Renal cortical epithelial cell (primary cell): ENCODE data around the gene TMPRSS11F. TPM values are rescaled to one million over a fixed set of nuclear protein-coding genes. Genes with fewer than 3 reads are reported as not detected.
"Not testable (repeated sequence)": the region's sequence is repeated elsewhere in the genome, so short reads cannot be mapped to it uniquely, and the experiment has no call there.

Experiments used
- DNase-seq: peaks from one replicate; pipeline ENCODE4 v3.0.0-alpha.2; 2011; ENCODE audit warnings: low read depth
- total RNA-seq: library from RNA; depleted of rRNA; stranded (reverse); fragments of >200 nt; gene quantifications from 2 replicates; pipeline ENCODE4 v1.2.3, GENCODE V29; 2014

TMPRSS11F gene
- not detected in 2 replicates for total RNA-seq

GRCh38 chr4:68129793-68130192 is at the start of gene TMPRSS11F:
Gene TMPRSS11F, minus strand, starts transcription at chr4:68129869. Its CDS starts 49 bp downstream, at chr4:68129820.
- DNase-seq, result peak; percentile 45

DNA sequence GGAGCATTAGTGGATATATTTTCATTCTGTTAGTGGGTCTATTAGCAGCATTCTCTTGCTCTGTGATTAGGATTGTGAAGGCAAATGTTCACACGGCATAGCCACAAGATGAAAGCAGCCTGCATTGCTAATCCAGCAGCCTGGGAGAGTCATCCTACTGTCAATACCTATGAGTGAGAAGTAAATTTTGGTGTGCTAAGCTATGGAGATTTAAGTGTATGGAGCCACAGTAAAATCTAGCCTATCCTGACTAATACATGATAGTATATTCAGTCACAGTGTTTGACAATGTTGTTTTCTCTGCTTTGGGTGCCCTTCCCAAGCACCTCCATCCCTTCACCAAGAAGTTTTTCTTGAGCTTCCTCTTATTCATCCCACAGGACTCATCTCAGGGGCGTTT is 47.2 kb upstream of the TMPRSS11F start:
- no peak for DNase-seq

- peak; percentile 25 for DNase-seq
These were observed 46.8 kb upstream of the TMPRSS11F start for GRCh38 chr4:68176500-68176899.

DNA sequence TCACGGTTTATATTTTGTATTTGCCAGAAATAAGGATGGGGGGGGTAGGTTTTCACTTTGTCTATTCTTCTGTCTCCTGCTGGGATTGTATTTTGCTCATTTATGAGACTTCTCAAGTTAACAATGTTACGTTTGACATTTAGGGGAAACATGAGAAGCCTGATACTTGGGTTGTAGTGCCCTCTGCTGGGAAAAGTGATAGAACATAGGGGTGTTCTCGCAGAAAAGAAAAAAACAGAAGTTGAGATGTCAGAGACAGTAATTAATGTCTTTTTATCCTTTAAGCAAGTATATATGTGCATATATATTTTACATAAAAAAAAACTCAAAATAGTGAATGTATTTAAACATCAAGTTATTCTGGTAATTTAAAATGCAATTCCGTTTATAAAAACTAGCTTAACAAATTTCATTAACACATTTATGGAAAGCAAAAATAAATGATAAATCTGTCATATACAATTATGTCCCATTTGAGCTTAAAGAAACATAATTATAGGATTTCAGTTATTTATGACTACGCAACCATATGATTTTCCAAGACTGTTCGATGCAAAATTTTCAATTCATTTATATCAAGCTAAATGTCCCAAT is 46.0 kb upstream of the TMPRSS11F start:
- DNase-seq, result peak; percentile 61

DNA sequence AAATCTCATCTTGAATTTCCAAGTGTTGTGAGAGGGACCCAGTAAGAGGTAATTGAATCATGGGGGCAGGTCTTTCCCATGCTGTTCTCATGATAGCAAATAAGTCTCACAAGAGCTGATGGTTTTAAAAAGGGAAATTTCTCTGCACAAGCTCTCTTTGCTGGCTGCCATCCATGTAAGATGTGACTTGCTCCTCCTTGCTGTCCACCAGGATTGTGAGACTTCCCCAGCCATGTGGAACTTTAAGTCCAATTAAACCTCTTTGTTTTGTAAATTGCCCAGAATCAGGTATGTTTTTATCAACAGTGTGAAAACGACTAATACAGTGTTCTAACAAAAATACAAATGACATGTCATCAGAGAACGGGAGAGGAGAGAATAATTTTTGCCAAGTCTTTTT is 44.7 kb upstream of the TMPRSS11F start:
- DNase-seq, result not testable (repeated sequence)

DNA sequence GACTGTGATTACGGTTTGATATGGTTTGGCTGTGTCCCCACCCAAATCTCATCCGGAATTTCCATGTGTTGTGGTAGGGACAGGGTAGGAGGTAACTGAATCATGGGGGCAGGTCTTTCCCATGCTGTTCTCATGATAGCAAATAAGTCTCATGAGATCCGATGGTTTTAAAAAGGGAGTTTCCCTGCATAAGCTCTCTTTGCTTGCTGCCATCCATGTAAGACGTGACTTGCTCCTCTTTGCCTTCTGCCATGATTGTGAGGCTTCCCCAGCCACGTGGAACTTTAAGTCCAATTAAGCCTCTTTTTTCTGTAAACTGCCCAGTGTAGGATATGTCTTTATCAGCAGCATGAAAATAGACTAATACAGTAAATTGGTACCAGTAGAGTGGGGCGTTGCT is 42.5 kb upstream of the TMPRSS11F start:
- not testable (repeated sequence) for DNase-seq

DNA sequence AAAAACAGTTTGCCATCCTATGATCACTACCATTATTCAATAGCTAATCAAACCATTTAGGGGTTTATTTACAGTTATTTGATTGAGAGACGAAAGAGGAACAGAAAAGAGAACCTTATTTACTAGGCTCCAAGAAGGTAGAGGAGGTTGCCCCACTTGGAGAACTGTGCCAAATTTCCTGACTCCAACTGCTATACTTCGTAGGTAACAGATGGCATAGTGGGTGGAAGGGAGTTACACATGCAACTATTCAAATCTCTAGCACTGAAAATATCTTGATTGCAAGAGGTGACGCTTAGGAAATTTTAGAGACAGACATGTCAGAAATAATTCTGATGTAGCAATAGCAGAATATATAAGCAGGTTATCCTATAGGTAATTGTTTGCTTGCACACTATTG is 38.0 kb upstream of the TMPRSS11F start:
- DNase-seq, result no peak

DNA sequence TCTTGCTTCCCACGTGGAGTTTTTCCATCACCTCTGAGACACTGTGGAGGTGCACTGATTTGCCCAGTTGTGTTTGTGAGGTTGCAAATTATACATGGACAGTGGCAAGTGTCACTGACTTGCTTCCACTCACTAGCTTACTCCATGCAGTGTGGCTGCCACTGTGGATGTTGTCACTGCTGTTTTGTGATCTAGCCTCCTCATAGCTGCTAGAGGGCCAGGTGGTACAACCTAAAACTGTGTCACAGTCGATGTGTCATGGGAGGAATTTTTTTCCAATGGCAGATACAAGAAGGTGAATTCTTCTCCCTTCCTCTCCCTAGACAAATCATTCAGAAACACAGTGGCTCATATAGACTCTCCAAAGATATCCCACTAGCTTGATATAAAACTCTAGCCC is 37.5 kb upstream of the TMPRSS11F start:
- DNase-seq, result no peak

GRCh38 chr4:68163754-68164153 is 34.1 kb upstream of the TMPRSS11F start:
- DNase-seq, result no peak

GRCh38 chr4:68162196-68162595 is 32.5 kb upstream of the TMPRSS11F start:
- DNase-seq, result peak; percentile 46

DNA sequence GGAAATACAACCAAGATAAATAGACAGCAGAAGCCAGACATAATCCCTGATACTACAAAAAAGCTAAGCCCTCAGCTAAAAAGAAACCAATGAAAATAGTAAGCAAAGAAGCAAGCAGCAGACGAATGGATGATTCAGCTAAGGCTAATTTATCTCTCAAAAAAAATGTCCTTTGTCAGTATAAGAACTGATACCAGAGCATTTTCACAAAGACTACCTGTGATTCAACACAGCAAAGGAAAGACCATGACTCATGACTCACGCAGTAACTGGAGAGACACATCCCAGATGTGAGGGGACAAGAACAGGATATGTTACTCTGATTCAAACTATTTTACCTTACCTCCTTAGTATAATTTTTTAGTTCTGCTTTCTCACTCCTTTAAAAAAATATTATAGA is 22.7 kb upstream of the TMPRSS11F start:
- DNase-seq, result peak; percentile 61

GRCh38 chr4:68148800-68149685 is 19.4 kb upstream of the TMPRSS11F start:
- DNase-seq, result no peak

DNA sequence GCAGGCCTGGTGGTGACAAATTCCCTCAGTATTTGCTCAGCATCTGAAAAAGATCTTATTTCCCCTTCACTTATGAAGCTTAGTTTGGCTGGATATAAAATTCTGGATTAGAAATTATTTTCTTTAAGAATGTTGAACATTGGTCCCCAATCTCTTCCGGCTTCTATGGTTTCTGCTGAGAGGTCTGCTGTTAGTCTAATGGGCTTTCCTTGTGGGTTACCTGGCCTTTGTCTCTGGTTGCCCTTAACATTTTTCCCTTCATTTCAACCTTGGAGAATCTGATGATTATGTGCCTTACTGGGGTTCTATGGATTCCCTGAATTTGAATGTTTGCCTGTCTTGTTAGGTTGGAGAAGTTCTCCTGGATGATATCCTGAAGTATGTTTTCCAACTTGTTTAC is 17.4 kb upstream of the TMPRSS11F start:
- DNase-seq, result no peak

- no peak for DNase-seq
These were observed 15.6 kb upstream of the TMPRSS11F start for GRCh38 chr4:68145261-68145660.

- no peak for DNase-seq
These were observed 12.2 kb upstream of the TMPRSS11F start for GRCh38 chr4:68141852-68142251.

- DNase-seq, result no peak
These were observed 2.7 kb upstream of the TMPRSS11F start for GRCh38 chr4:68132342-68132741.

DNA sequence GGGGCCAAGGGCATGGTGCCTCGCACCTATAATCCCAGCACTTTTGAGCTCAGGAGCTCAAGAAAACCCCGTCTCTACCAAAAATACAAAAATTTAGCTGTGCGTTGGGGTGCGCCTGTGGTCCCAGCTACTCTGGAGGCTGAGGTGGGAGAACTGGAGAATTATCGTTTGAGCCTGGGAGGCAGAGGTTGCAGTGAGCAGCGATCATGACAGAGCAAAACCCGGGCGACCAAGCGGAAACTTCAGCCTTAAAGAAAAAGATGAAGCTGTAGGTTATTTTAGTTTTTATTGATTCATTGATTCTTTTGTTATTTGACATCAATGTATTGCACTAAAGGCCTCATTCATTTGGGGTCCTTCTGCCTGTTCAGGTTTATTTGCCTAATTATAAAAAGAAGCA is 5.4 kb downstream of the TMPRSS11F start:
- DNase-seq, result no peak

DNA sequence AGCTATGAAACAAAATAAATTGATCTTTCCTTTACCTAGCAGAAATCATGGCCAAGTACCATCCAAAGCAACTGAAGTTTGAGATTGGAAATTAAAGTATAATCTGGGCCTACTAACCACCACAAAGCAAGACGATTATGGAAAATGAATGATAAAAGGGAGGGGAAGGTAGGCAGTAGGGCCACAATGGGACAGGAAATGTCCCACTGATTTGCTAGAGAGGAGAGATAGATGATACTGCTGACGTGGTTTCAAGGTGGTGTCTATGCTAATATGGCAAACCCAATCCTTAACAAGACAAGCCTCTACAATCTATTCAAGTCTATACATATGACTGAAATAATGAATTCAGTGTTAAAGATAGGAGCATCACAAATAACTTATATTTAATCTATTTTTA is 6.1 kb downstream of the TMPRSS11F start:
- no peak for DNase-seq

- DNase-seq, result no peak
These were observed 9.7 kb downstream of the TMPRSS11F start for GRCh38 chr4:68119921-68120320.

DNA sequence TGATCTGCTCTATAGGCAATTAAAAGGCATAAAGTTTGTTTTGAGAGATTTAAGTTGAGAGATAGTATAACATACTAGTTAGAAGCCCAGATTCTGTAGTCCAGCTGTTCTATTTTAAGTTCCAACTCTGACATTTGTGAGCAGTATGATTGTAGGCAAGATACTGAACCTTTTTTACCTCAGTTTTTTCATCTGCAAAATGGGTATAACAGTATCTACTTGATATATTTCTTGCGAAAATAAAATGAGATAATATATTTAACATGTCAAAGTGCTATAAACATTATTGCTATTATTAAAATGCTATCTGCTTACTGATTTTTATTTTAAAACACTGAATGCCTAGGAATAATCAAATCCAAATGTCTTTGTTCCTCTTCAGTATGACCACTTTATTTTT is 19.2 kb downstream of the TMPRSS11F start:
- DNase-seq, result no peak

- DNase-seq, result no peak
These were observed 19.8 kb downstream of the TMPRSS11F start for GRCh38 chr4:68109868-68110267.

GRCh38 chr4:68082758-68083157 is 46.9 kb downstream of the TMPRSS11F start:
- DNase-seq, result no peak

GRCh38 chr4:68079928-68080327 is 49.7 kb downstream of the TMPRSS11F start:
- peak; percentile 37 for DNase-seq
